HG02970 (cell line): Measurements from ENCODE around the gene PSG7.
"Not testable (repeated sequence)": the region's sequence is repeated elsewhere in the genome, so short reads cannot be mapped to it uniquely, and the experiment has no call there.

ENCODE experiments used
- ATAC-seq: cut with Tn5 transposase; IDR thresholded peaks from one replicate; pipeline ENCODE4 v1.9.1; 2021; ENCODE audit warnings: mild to moderate bottlenecking, moderate library complexity, moderate number of reproducible peaks; ENCODE audit not compliant: unreplicated experiment, low FRiP score

The PSG7 gene

GRCh38 chr19:42937107-42937506, at the start of gene PSG7:
Gene PSG7, minus strand, starts transcription at chr19:42937207. Its CDS starts 131 bp downstream, at chr19:42937076.
- not testable (repeated sequence) for ATAC-seq

- no peak for ATAC-seq
Observed at GRCh38 chr19:42985588-42985987, 48.6 kb upstream of the PSG7 start.

- ATAC-seq: not testable (repeated sequence)
Observed at GRCh38 chr19:42982111-42982510, 45.1 kb upstream of the PSG7 start.

DNA sequence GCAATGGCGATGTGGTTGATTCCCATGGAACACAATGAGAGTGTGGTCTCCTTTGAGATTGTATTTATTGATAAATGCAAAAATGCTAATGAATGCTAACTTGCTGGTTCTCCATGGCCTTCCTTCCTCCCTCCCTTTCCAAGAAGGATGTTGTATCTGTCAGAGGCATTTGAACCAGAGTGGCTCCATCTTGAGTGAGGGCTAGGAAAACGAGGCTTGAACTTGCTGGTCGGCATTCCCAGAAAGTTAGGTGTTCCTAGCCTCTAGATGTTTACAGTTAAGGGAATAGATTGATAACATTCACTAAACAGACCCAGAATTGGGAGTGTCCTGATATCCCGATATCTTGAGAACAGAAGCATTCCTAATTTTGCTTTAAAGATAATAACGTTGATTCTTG, 34.4 kb upstream of the PSG7 start:
- not testable (repeated sequence) for ATAC-seq

DNA sequence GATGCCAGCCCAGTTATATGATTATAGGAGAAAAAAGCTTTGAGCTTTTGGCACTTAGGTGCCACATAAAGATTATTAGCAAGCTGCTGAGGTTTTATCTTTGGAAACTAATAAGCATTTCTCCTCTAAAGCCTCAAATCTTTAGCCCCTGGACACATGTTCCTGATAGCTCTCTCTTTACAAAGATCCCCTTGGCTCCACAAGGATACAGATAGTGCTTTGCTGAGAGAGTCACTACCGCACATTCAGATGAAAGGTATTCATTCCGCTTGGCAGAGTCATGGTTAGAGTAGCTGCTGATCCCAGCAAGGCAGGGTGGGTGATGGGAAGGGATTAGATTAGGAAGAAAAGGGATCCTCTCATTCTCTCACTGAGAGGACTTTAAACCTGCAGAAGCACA, 28.2 kb upstream of the PSG7 start:
- no peak for ATAC-seq

GRCh38 chr19:42961119-42961518, 24.1 kb upstream of the PSG7 start:
- ATAC-seq: no peak

DNA sequence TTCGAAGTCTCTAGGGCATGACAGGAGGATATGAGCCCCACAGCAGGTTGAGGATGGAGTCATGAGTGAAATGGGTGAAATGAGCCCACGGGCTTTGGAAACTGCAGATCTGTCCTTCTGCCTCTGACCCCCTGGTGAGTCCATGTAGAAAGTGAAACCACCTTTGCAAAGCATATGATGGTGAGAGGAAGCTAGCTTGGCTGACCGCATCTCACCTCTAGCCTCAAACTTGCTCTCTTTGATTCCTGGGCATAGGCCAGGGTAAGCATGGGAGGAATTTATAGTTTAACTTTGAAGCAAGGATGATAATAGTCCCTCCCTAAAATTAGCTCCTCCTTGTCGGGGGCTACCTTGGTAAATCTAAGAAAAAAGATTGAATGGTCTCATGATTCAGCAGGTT, 15.1 kb upstream of the PSG7 start:
- ATAC-seq: not testable (repeated sequence)

DNA sequence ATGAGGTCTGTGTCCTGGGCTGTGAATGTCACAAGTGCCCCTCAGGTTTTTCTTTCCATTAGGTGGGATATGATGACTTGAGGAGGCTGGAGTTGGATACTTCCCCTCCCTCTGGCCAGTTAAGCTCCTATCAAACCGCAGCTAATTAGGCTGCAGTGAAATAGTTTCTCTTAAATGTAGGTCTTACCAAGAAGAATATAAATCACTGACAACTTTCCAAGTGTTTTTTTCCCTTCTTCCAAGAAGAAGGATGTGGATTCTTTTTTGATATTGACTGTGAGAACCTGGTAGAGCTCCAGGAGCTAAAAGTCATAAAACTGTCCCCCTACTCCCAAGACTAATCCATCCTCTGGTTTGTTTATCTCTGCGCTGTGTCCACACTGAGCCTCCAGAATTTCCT, 14.5 kb upstream of the PSG7 start:
- not testable (repeated sequence) for ATAC-seq

GRCh38 chr19:42942187-42942789, 5.3 kb upstream of the PSG7 start:
- no peak for ATAC-seq

GRCh38 chr19:42934726-42935125, 2.3 kb downstream of the PSG7 start:
- ATAC-seq: not testable (repeated sequence)

- not testable (repeated sequence) for ATAC-seq
Observed at GRCh38 chr19:42934183-42934582, 2.8 kb downstream of the PSG7 start.

DNA sequence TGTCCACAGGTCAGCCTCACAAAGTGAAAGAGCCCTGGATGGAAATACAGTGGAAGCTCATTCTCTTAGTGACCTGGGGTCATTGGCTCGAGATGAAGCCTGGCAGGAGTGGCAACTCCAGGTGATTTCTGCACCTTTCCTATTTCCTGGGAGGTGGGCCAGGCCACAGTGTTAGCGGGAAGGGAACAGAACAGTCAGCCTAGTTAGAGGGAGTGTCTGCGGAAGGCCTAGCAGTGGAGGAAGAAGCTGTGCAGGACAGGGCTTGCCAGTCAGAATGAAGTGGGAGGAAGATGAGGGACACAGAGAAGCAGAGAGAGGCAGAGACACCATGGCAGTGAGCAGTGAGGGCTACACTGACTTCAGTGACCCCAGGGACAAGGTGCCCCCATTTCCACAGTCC, 3.6 kb downstream of the PSG7 start:
- not testable (repeated sequence) for ATAC-seq

DNA sequence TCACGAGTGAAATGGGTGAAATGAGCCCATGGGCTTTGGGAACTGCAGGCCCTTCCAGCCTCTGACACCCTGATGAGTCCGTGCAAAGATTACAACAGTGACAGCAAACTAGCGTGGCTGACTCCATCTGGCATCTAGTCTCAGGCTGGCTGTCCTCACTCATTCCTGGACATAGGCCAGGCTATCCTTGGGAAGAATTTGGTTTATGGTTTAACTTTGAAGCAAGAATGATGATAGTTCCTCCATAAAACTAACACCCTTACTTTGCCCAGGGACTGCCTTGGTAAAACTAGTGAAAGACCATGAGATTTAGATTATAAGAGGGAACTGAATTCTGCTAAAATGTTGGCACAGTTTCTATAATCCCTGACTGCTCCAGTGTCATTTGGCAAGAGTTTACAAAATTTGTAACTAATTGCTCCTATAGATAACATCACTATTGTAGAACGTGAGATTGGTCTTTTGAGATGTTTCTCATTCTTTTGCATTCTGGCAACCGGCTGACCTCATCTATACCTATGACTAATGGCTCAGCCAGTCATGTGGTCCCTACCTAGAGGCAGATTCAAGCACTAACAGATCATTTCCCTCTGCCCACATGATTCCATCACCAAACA, 4.4 kb downstream of the PSG7 start:
- ATAC-seq: not testable (repeated sequence)

GRCh38 chr19:42930214-42930613, 6.8 kb downstream of the PSG7 start:
- ATAC-seq: not testable (repeated sequence)

DNA sequence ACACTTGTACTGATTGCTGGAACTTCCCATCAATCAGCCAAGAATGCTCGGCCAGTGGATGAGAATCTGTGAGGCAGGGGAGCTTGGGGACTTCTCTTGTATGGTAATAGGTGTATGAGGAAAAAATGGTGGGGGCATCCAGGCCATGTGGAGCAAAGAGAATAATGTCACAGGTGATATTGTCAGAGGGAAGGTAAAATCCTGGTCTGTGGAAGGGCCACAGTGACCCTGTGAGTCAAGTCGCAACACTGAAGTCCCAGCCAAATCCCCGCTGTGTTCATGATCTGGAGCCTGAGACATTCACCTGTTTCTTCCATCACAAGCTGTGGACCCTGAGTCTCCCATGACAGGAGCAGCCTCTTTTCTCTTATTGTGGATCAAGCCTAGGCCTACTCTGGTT, 8.1 kb downstream of the PSG7 start:
- no peak for ATAC-seq

DNA sequence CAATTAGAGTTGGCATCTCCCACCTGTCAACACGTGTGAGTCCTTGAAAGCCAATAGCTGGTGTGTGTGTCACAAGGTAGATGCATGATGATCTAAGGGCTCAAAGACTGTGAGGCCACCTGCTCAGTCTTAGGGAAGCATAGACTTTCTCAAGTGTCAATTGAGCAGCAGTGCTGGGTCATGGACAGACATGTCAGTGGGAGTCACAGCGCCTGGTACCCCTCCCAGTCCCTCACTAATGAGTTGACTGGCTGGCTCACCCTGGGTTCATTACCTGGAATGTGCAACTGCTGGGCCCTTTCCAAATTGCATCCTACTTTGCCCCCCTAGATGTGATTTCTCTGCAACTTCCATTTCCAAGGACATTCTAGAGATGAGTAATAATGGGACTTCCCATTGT, 10.2 kb downstream of the PSG7 start:
- ATAC-seq: no peak

DNA sequence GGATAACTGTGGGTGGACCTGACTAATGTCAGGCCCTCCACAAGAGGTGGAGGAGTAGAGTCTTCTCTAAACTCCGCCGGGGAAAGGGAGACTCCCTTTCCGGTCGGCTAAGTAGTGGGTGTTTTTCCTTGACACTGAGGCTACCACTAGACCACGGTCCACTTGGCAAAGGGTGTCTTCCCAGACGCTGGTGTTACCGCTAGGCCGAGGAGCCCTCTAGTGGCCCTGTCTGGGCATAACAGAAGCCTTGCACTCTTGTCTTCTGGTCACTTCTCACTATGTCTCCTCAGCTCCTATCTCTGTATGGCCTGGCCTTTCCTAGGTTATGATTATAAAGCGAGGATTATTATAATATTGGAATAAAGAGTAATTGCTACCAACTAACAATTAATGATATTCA, 13.9 kb downstream of the PSG7 start:
- ATAC-seq: not testable (repeated sequence)

DNA sequence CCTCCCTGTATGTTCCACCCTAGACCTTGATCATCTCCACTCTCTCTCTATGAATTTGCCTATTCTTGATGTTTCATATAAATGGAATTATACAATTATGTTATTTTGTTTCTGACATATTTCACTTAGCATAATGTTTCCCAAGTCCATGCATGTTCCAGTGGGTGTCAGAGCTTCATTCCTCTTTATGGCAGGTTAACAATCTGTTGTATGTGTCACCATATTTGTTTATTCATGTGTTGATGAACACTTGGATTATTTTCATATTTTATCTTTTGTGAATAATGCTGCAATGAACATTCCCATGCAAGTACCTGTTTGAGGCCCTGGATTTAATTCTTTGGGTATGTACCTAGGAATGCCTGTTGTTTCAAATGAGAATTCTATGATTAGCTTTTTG, 16.0 kb downstream of the PSG7 start:
- not testable (repeated sequence) for ATAC-seq

- no peak for ATAC-seq
Observed at GRCh38 chr19:42919757-42920079, 17.3 kb downstream of the PSG7 start.

GRCh38 chr19:42919070-42919756, 17.8 kb downstream of the PSG7 start:
- ATAC-seq: not testable (repeated sequence)

GRCh38 chr19:42918377-42919069, 18.5 kb downstream of the PSG7 start:
- ATAC-seq: not testable (repeated sequence)
